ENCODE data around the gene COL24A1. TPM values are rescaled to one million over a fixed set of nuclear protein-coding genes. Genes with fewer than 3 reads are reported as not detected.
"Not testable (repeated sequence)": the region's sequence is repeated elsewhere in the genome, so short reads cannot be mapped to it uniquely, and the experiment has no call there.

COL24A1 gene
- total RNA-seq, 1 experiment from 2014 or later, result 0.07 TPM

DNA sequence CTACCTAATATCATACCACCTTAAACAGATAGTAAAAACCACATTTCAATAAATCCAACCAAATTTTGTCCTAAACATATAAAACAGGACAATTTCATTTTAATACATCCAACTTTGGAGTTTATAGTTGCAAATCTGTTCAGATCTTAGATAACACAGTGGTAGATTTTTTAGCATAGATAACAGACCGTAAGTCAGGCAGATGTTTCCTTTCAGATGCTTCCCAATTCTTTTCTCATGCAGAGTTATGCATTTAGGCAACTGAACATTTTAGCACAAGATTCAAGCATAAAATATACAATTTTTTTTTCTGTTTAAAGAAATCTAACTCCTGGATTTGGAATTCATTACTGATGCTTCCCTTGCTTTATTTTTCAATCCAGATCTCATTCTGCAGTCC lies 291.8 kb downstream of the COL24A1 start:
- Histone ChIP-seq H3K9ac (ENCODE audit: low read length) (no peak overlapping the region), H3K4me3 (ENCODE audit: low read length) (no peak overlapping the region), H3K27ac (ENCODE audit: low read length) (no peak overlapping the region), H3K9me2 (replicated peaks; ENCODE audit: low read length) (no peaks in the 10 kb centered on the region), H3K9me3 (ENCODE audit: low read length) (no peaks in the 10 kb centered on the region), H3K36me3 (ENCODE audit: low read depth, low read length) (no peaks in the 10 kb centered on the region), H4K20me1 (ENCODE audit: low read length) (no peaks in the 10 kb centered on the region), H3K79me2 (ENCODE audit: low read length) (no peaks in the 10 kb centered on the region), H2AFZ (ENCODE audit: low read length) (no peak overlapping the region), H3F3A (ENCODE audit: low read length, unreplicated experiment) (no peaks in the 10 kb centered on the region), H3K4me2 (ENCODE audit: low read length) (no peak overlapping the region), H3K27me3 (ENCODE audit: low read length) (no peaks in the 10 kb centered on the region), H3K4me1 (ENCODE audit: insufficient read depth, low read length) (no peaks in the 10 kb centered on the region)
- no TSS peak for BruUV-seq (replicated peaks)
- ChIA-PET POLR2A (ENCODE audit: unreplicated experiment) (no interaction called here), CTCF (no interaction called here)
- ATAC-seq (no peak), DNase-seq (no peak)
- intact Hi-C loops (cut with micrococcal nuclease), result no loop called here
- TF ChIP-seq EZH2phosphoT487 (IDR thresholded peaks at IDR 0.05; ENCODE audit: borderline replicate concordance, low read length) (no peak), EZH2 (IDR thresholded peaks at IDR 0.05; ENCODE audit: low read length, unreplicated experiment) (no peak)
- TF ChIP-seq, protein P1, sequence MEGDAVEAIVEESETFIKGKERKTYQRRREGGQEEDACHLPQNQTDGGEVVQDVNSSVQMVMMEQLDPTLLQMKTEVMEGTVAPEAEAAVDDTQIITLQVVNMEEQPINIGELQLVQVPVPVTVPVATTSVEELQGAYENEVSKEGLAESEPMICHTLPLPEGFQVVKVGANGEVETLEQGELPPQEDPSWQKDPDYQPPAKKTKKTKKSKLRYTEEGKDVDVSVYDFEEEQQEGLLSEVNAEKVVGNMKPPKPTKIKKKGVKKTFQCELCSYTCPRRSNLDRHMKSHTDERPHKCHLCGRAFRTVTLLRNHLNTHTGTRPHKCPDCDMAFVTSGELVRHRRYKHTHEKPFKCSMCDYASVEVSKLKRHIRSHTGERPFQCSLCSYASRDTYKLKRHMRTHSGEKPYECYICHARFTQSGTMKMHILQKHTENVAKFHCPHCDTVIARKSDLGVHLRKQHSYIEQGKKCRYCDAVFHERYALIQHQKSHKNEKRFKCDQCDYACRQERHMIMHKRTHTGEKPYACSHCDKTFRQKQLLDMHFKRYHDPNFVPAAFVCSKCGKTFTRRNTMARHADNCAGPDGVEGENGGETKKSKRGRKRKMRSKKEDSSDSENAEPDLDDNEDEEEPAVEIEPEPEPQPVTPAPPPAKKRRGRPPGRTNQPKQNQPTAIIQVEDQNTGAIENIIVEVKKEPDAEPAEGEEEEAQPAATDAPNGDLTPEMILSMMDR (conservative IDR thresholded peaks at IDR 0.05; ENCODE audit: low read depth, low read length), result no peak

DNA sequence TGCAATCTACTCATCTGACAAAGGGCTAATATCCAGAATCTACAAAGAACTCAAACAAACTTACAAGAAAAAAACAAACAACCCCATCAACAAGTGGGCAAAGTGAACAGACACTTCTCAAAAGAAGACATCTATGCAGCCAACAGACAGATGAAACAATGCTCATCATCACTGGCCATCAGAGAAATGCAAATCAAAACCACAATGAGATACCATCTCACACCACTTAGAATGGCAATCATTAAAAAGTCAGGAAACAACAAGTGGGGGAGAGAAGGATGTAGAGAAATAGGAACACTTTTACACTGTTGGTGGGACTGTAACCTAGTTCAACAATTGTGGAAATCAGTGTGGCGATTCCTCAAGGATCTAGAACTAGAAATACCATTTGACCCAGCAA lies 292.9 kb downstream of the COL24A1 start:
- POLR2A ChIA-PET (ENCODE audit: unreplicated experiment); H3K9ac ChIP-seq (ENCODE audit: low read length); H2AFZ ChIP-seq (ENCODE audit: low read length); H3K36me3 ChIP-seq (ENCODE audit: low read depth, low read length); H3K9me2 ChIP-seq (replicated peaks; ENCODE audit: low read length); H3K4me3 ChIP-seq (ENCODE audit: low read length); H3K27me3 ChIP-seq (ENCODE audit: low read length); H4K20me1 ChIP-seq (ENCODE audit: low read length); BruUV-seq (replicated peaks); H3F3A ChIP-seq (ENCODE audit: low read length, unreplicated experiment); H3K4me2 ChIP-seq (ENCODE audit: low read length); H3K9me3 ChIP-seq (ENCODE audit: low read length); H3K27ac ChIP-seq (ENCODE audit: low read length); intact Hi-C loops (cut with micrococcal nuclease); DNase-seq; ATAC-seq; H3K79me2 ChIP-seq (ENCODE audit: low read length); H3K4me1 ChIP-seq (ENCODE audit: insufficient read depth, low read length): not testable (repeated sequence)
- CTCF ChIA-PET, result interaction anchor here (0.7 kb wide), 1 partner anchor 694 kb away, joined by 4 read pairs; no protein-coding TSS in a partner anchor

DNA sequence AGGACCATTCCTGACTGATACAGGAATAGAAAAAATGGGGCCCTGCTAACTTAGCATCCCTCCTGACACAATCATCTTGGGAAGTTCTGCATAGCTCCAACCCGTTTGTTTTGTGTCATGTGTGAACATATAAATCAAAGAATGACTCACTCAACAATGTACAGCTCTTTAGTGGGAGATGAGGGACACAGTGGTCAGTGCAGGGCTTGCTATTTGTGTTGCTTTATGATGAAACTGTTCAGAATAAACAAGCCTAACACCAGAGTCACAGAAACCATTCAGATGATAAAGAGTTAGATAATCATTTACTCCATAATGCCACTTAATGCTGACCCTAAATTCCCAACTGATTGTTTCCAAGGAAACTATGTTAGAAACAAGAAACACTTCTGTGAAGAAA lies 294.1 kb downstream of the COL24A1 start:
- intact Hi-C loops (cut with micrococcal nuclease), result no loop called here
- H3K4me2 ChIP-seq (ENCODE audit: low read length), result no peak overlapping the region
- H3K4me3 ChIP-seq (ENCODE audit: low read length), result no peak overlapping the region
- no peaks in the 10 kb centered on the region for H3F3A ChIP-seq (ENCODE audit: low read length, unreplicated experiment)
- H3K27me3 ChIP-seq (ENCODE audit: low read length), result no peaks in the 10 kb centered on the region
- H3K9me2 ChIP-seq (replicated peaks; ENCODE audit: low read length), result no peaks in the 10 kb centered on the region
- H3K79me2 ChIP-seq (ENCODE audit: low read length), result no peaks in the 10 kb centered on the region
- no peak overlapping the region for H3K27ac ChIP-seq (ENCODE audit: low read length)
- DNase-seq (peak; percentile 23), ATAC-seq (no peak)
- no peaks in the 10 kb centered on the region for H3K36me3 ChIP-seq (ENCODE audit: low read depth, low read length)
- no peaks in the 10 kb centered on the region for H4K20me1 ChIP-seq (ENCODE audit: low read length)
- no TSS peak for BruUV-seq (replicated peaks)
- POLR2A ChIA-PET (ENCODE audit: unreplicated experiment), result no interaction called here
- no peak overlapping the region for H3K9ac ChIP-seq (ENCODE audit: low read length)
- CTCF ChIA-PET, result no interaction called here
- TF ChIP-seq, protein P1 (conservative IDR thresholded peaks at IDR 0.05; ENCODE audit: low read depth, low read length), result no peak
- TF ChIP-seq EZH2 (IDR thresholded peaks at IDR 0.05; ENCODE audit: low read length, unreplicated experiment) (no peak), EZH2phosphoT487 (IDR thresholded peaks at IDR 0.05; ENCODE audit: borderline replicate concordance, low read length) (no peak)
- no peaks in the 10 kb centered on the region for H3K9me3 ChIP-seq (ENCODE audit: low read length)
- no peak overlapping the region for H2AFZ ChIP-seq (ENCODE audit: low read length)
- no peaks in the 10 kb centered on the region for H3K4me1 ChIP-seq (ENCODE audit: insufficient read depth, low read length)
